SK-N-SH (cell line): ENCODE results near the gene EFNB2. TPM values are rescaled to one million over a fixed set of nuclear protein-coding genes. Genes with fewer than 3 reads are reported as not detected.
A peak's percentile ranks its signal among the peaks of the same experiment; 100 is the strongest.

ENCODE experiments used
- CTCF ChIA-PET: fragments of 300-600, 350-600 bp; formaldehyde crosslinking; extraction: SDS; loops from one replicate; lab custom pipeline; 2021; lab: Yijun Ruan, JAX
- POLR2A ChIA-PET: fragments of 350-600 bp; sonication (Branson Sonifier 250); formaldehyde crosslinking; extraction: SDS; loops from one replicate; lab custom pipeline; 2020; ENCODE audit warnings: antibody characterized with exemption, inconsistent platforms; lab: Yijun Ruan, JAX
- DNase-seq: peaks from one replicate; pipeline ENCODE4 v3.0.0; 2012
- H2AFZ ChIP-seq: fragments of 200-600 bp; sonication (generic); 2 replicates; pipeline ENCODE4 v1.8.1; 2016; ENCODE audit warnings: antibody characterized with exemption, mild to moderate bottlenecking, low read depth
- H3F3A ChIP-seq: fragments of 200-600 bp; sonication (generic); replicated peaks from 2 replicates; pipeline ENCODE3; 2016; ENCODE audit warnings: antibody characterized with exemption, mild to moderate bottlenecking; ENCODE audit not compliant: insufficient read depth
- H3K27ac ChIP-seq, 2 experiments: fragments of 200-500 bp in 1 of 2; fragments of 200-600 bp in 1 of 2; sonication (Bioruptor generic) in 1 of 2; sonication (generic), shearing (Covaris generic) in 1 of 2; 2 replicates each; pipeline versions ENCODE4 v1.5.1 to v1.6.1; 2014 to 2016; ENCODE audit warnings: low read depth in 2 of 2, inconsistent platforms in 1 of 2, low read length in 1 of 2, mild to moderate bottlenecking in 1 of 2, mixed read lengths in 1 of 2
- H3K27me3 ChIP-seq: fragments of 200-600 bp; sonication (generic), shearing (Covaris generic); 2 replicates; pipeline ENCODE4 v1.6.1; 2016; ENCODE audit warnings: mixed run types; ENCODE audit not compliant: insufficient read depth
- H3K36me3 ChIP-seq, 2 experiments: fragments of 200-500 bp in 1 of 2; fragments of 200-600 bp in 1 of 2; sonication (Bioruptor generic) in 1 of 2; sonication (generic) in 1 of 2; replicated peaks in 1 of 2; 2 replicates each; pipeline versions ENCODE3 to v1.5.1; 2014 to 2016; ENCODE audit warnings: low read length in 1 of 2, mild to moderate bottlenecking in 1 of 2; ENCODE audit not compliant: insufficient read depth in 2 of 2, control insufficient read depth in 1 of 2
- H3K4me1 ChIP-seq, 2 experiments: fragments of 200-500 bp in 1 of 2; fragments of 200-600 bp in 1 of 2; sonication (Bioruptor generic) in 1 of 2; sonication (generic), shearing (Covaris generic) in 1 of 2; 2 replicates each; pipeline versions ENCODE4 v1.5.1 to v1.6.1; 2014 to 2016; ENCODE audit warnings: low read depth in 1 of 2, low read length in 1 of 2, mixed run types in 1 of 2; ENCODE audit not compliant: insufficient read depth in 2 of 2, control insufficient read depth in 1 of 2
- H3K4me2 ChIP-seq: fragments of 200-600 bp; sonication (generic), shearing (Covaris generic); 2 replicates; pipeline ENCODE4 v1.6.1; 2017; ENCODE audit warnings: mixed run types
- H3K4me3 ChIP-seq, 2 experiments: fragments of 200-500 bp in 1 of 2; fragments of 200-600 bp in 1 of 2; sonication (Bioruptor generic) in 1 of 2; sonication (generic), shearing (Covaris generic) in 1 of 2; 2 replicates each; pipeline versions ENCODE4 v1.5.1 to v1.8.1; 2014 to 2016; ENCODE audit warnings: low read depth in 2 of 2, inconsistent platforms in 1 of 2, low read length in 1 of 2, mild to moderate bottlenecking in 1 of 2, mixed read lengths in 1 of 2, moderate library complexity in 1 of 2
- H3K79me2 ChIP-seq: fragments of 200-600 bp; sonication (generic); 2 replicates; pipeline ENCODE4 v1.8.1; 2017; ENCODE audit warnings: mild to moderate bottlenecking; ENCODE audit not compliant: insufficient read depth
- H3K9ac ChIP-seq: fragments of 200-600 bp; sonication (generic); 2 replicates; pipeline ENCODE4 v1.6.1; 2017; ENCODE audit warnings: mixed run types
- H3K9me2 ChIP-seq: fragments of 200-600 bp; sonication (generic); 2 replicates; pipeline ENCODE4 v1.6.1; 2017; ENCODE audit warnings: mixed run types
- H3K9me3 ChIP-seq: fragments of 200-600 bp; sonication (generic); 2 replicates; pipeline ENCODE4 v1.6.1; 2017; ENCODE audit warnings: mixed run types, mild to moderate bottlenecking, moderate library complexity
- H4K20me1 ChIP-seq: fragments of 200-600 bp; sonication (generic); 2 replicates; pipeline ENCODE4 v1.6.1; 2017; ENCODE audit warnings: mild to moderate bottlenecking, mixed run types; ENCODE audit not compliant: insufficient read depth
- CHD2 ChIP-seq: fragments of 150-350 bp; IDR thresholded peaks from 2 replicates; pipeline ENCODE4 v1.6.1; 2018; ENCODE audit warnings: low read length; ENCODE audit not compliant: partially characterized antibody
- CTCF ChIP-seq: fragments of 200-600 bp; sonication (generic); IDR thresholded peaks from 2 replicates; pipeline ENCODE4 v1.6.1; 2017; ENCODE audit warnings: antibody characterized with exemption, mild to moderate bottlenecking, moderate library complexity
- EZH2phosphoT487 ChIP-seq: fragments of 200-600 bp; sonication (generic); IDR thresholded peaks from 2 replicates; pipeline ENCODE4 v1.6.1; 2017; ENCODE audit warnings: low read depth, mixed run types, mild to moderate bottlenecking, antibody characterized with exemption, moderate library complexity, borderline replicate concordance
- FOXJ3 ChIP-seq: sonication (generic); formaldehyde crosslinking; IDR thresholded peaks from 2 replicates; pipeline ENCODE4 v1.5.1; 2020; ENCODE audit warnings: mild to moderate bottlenecking, missing genetic modification reagents
- FOXM1 ChIP-seq: IDR thresholded peaks from 2 replicates; pipeline ENCODE4 v1.4.0; 2012; ENCODE audit warnings: low read depth, mild to moderate bottlenecking
- GATA2 ChIP-seq: sonication (generic); formaldehyde crosslinking; IDR thresholded peaks from 2 replicates; pipeline ENCODE4 v1.5.0; 2020; ENCODE audit warnings: mild to moderate bottlenecking, missing genetic modification reagents
- JUND ChIP-seq: IDR thresholded peaks from 2 replicates; pipeline ENCODE4 v1.4.0; 2012
- NFIC ChIP-seq: IDR thresholded peaks from 2 replicates; pipeline ENCODE4 v1.4.0; 2012; ENCODE audit warnings: borderline replicate concordance
- RAD21 ChIP-seq: IDR thresholded peaks from 2 replicates; pipeline ENCODE4 v1.6.1; 2012; ENCODE audit warnings: mild to moderate bottlenecking, low read length
- RCOR1 ChIP-seq: fragments of 150-350 bp; IDR thresholded peaks from 2 replicates; pipeline ENCODE4 v1.6.1; 2017; ENCODE audit warnings: antibody characterized with exemption, low read length
- RXRA ChIP-seq: IDR thresholded peaks from 2 replicates; pipeline ENCODE4 v1.4.0; 2012; ENCODE audit warnings: low read depth, mild to moderate bottlenecking, borderline replicate concordance
- TAF1 ChIP-seq: IDR thresholded peaks from 2 replicates; pipeline ENCODE4 v1.6.1; 2012; ENCODE audit warnings: low read depth, mild to moderate bottlenecking, low read length, moderate library complexity, borderline replicate concordance
- TCF12 ChIP-seq: IDR thresholded peaks from 2 replicates; pipeline ENCODE4 v1.4.0; 2012
- USF2 ChIP-seq: fragments of 150-350 bp; IDR thresholded peaks from 2 replicates; pipeline ENCODE4 v1.6.1; 2017; ENCODE audit warnings: antibody characterized with exemption, low read length, low read depth, borderline replicate concordance
- WGBS: methylation state at CpG from one replicate; pipeline ENCODE4 v1.1.6; 2017; ENCODE audit warnings: low lambda C conversion rate; 5-methylcytosine and 5-hydroxymethylcytosine counted together
- polyA plus RNA-seq, 3 experiments: library from polyadenylated mRNA; depleted of rRNA; stranded (reverse); fragments of >200 nt; gene quantifications; 2 replicates each; pipeline ENCODE4 v1.2.3, GENCODE V29; 2012
- TF ChIP-seq, protein P1 (sequence below): fragments of 150-350 bp; IDR thresholded peaks from 2 replicates; pipeline ENCODE4 v1.6.1; 2016; ENCODE audit warnings: mild to moderate bottlenecking, low read depth, low read length
- TF ChIP-seq, protein P2 (sequence below): IDR thresholded peaks from 2 replicates; pipeline ENCODE4 v1.4.0; 2012; ENCODE audit warnings: low read depth, borderline replicate concordance

EFNB2 gene
- polyA plus RNA-seq, 1 of the 3 experiments (the other 2 are of a cell fraction) = 3.0 TPM

GRCh38 chr13:106499113-106499512 lies 36.3 kb downstream of the EFNB2 start:
- H3K36me3 ChIP-seq = peaks cover 5 to 7% of the 10 kb centered on the region in 2 experiments
- CTCF ChIA-PET = no interaction called here
- H3K9me2 ChIP-seq = no peaks in the 10 kb centered on the region
- peak overlapping the region in 1 of 2 experiments; percentile 48; a peak in 2 of 4 replicates for H3K27ac ChIP-seq
- no peaks in the 10 kb centered on the region for H3K27me3 ChIP-seq
- H2AFZ ChIP-seq = 0 out of 2 replicates have a peak overlapping the region, but pooled peaks have one; percentile 5
- 71% methylated on average over 2 of the region's 2 CpGs for WGBS
- POLR2A ChIA-PET = no interaction called here
- no peaks in the 10 kb centered on the region for H3K79me2 ChIP-seq
- no peaks in the 10 kb centered on the region for H3K9me3 ChIP-seq
- peaks cover 16% of the 10 kb centered on the region for H3F3A ChIP-seq
- H3K4me2 ChIP-seq = peak overlapping the region; percentile 45
- DNase-seq = no peak
- TF ChIP-seq RXRA = no peak
- TF ChIP-seq NFIC = no peak; the same call in 1 of the 2 replicates
- TF ChIP-seq, protein P1, sequence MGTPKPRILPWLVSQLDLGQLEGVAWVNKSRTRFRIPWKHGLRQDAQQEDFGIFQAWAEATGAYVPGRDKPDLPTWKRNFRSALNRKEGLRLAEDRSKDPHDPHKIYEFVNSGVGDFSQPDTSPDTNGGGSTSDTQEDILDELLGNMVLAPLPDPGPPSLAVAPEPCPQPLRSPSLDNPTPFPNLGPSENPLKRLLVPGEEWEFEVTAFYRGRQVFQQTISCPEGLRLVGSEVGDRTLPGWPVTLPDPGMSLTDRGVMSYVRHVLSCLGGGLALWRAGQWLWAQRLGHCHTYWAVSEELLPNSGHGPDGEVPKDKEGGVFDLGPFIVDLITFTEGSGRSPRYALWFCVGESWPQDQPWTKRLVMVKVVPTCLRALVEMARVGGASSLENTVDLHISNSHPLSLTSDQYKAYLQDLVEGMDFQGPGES = no peak
- TF ChIP-seq TAF1 = no peak
- TF ChIP-seq TCF12 = no peak
- TF ChIP-seq USF2 = no peak
- TF ChIP-seq CTCF = no peak
- TF ChIP-seq, protein P2, sequence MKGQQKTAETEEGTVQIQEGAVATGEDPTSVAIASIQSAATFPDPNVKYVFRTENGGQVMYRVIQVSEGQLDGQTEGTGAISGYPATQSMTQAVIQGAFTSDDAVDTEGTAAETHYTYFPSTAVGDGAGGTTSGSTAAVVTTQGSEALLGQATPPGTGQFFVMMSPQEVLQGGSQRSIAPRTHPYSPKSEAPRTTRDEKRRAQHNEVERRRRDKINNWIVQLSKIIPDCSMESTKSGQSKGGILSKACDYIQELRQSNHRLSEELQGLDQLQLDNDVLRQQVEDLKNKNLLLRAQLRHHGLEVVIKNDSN = no peak
- TF ChIP-seq JUND = no peak
- TF ChIP-seq FOXJ3 (CRISPR knock-in tag) = no peak
- TF ChIP-seq RCOR1 = no peak
- TF ChIP-seq EZH2phosphoT487 = no peak
- no peak for TF ChIP-seq CHD2
- no peak for TF ChIP-seq RAD21
- TF ChIP-seq GATA2 (CRISPR knock-in tag) = no peak
- no peak for TF ChIP-seq FOXM1
- H3K4me3 ChIP-seq = no peak overlapping the region
- no peaks in the 10 kb centered on the region for H4K20me1 ChIP-seq
- peaks cover 18 to 24% of the 10 kb centered on the region in 2 experiments for H3K4me1 ChIP-seq
- H3K9ac ChIP-seq = no peak overlapping the region; the same call in 1 of the 2 replicates
